ENCODE results near the gene RNU6-1.

The RNU6-1 gene

GRCh38 chr15:67803299-67803698 lies 36.5 kb downstream of the RNU6-1 start:
- peaks cover 19% of the 10 kb centered on the region for H3K4me1 ChIP-seq (ENCODE audit: control insufficient read depth, insufficient read depth, low read length)
- H3K4me3 ChIP-seq (ENCODE audit: low read length): no peak overlapping the region
- DNase-seq (ENCODE audit: low read depth, low spot score): no peak
- H3K27me3 ChIP-seq (ENCODE audit: control insufficient read depth, insufficient read depth, low read length): no peaks in the 10 kb centered on the region
- no peaks in the 10 kb centered on the region for H3K36me3 ChIP-seq (ENCODE audit: control insufficient read depth, insufficient read depth, low read length)
- no peak overlapping the region for H3K27ac ChIP-seq (ENCODE audit: low read length)
- no CpG with 5 or more reads among the region's 3 CpGs for WGBS (ENCODE audit: insufficient coverage, insufficient read length)
- H3K9me3 ChIP-seq (ENCODE audit: control insufficient read depth, insufficient read depth, low read length): no peaks in the 10 kb centered on the region

- Histone ChIP-seq H3K36me3 (ENCODE audit: control insufficient read depth, insufficient read depth, low read length) (no peaks in the 10 kb centered on the region), H3K27me3 (ENCODE audit: control insufficient read depth, insufficient read depth, low read length) (no peaks in the 10 kb centered on the region), H3K4me1 (ENCODE audit: control insufficient read depth, insufficient read depth, low read length) (peaks cover 19% of the 10 kb centered on the region), H3K4me3 (ENCODE audit: low read length) (no peak overlapping the region), H3K27ac (ENCODE audit: low read length) (no peak overlapping the region), H3K9me3 (ENCODE audit: control insufficient read depth, insufficient read depth, low read length) (no peaks in the 10 kb centered on the region)
- no peak for DNase-seq (ENCODE audit: low read depth, low spot score)
- no CpG with 5 or more reads among the region's 19 CpGs for WGBS (ENCODE audit: insufficient coverage, insufficient read length)
Measured at GRCh38 chr15:67801926-67802914, 37.6 kb downstream of the RNU6-1 start.

- Histone ChIP-seq H3K9me3 (ENCODE audit: control insufficient read depth, insufficient read depth, low read length) (no peaks in the 10 kb centered on the region), H3K27ac (ENCODE audit: low read length) (no peak overlapping the region), H3K27me3 (ENCODE audit: control insufficient read depth, insufficient read depth, low read length) (no peaks in the 10 kb centered on the region), H3K36me3 (ENCODE audit: control insufficient read depth, insufficient read depth, low read length) (no peaks in the 10 kb centered on the region), H3K4me3 (ENCODE audit: low read length) (no peak overlapping the region), H3K4me1 (ENCODE audit: control insufficient read depth, insufficient read depth, low read length) (peaks cover 19% of the 10 kb centered on the region)
- no peak for DNase-seq (ENCODE audit: low read depth, low spot score)
- WGBS (ENCODE audit: insufficient coverage, insufficient read length): no CpG with 5 or more reads among the region's 2 CpGs
Measured at GRCh38 chr15:67801142-67801541, 38.7 kb downstream of the RNU6-1 start.

- H3K4me1 ChIP-seq (ENCODE audit: control insufficient read depth, insufficient read depth, low read length): peaks cover 13% of the 10 kb centered on the region
- no CpG with 5 or more reads among the region's 6 CpGs for WGBS (ENCODE audit: insufficient coverage, insufficient read length)
Measured at GRCh38 chr15:67799801-67800205, 40.0 kb downstream of the RNU6-1 start.

GRCh38 chr15:67796196-67797127 lies 43.4 kb downstream of the RNU6-1 start:
- no peak overlapping the region for H3K4me3 ChIP-seq (ENCODE audit: low read length)
- H3K27ac ChIP-seq (ENCODE audit: low read length): no peak overlapping the region
- peaks cover 5% of the 10 kb centered on the region for H3K4me1 ChIP-seq (ENCODE audit: control insufficient read depth, insufficient read depth, low read length)
- H3K36me3 ChIP-seq (ENCODE audit: control insufficient read depth, insufficient read depth, low read length): no peaks in the 10 kb centered on the region
- WGBS (ENCODE audit: insufficient coverage, insufficient read length): no CpG with 5 or more reads among the region's 4 CpGs
- no peak for DNase-seq (ENCODE audit: low read depth, low spot score)
- H3K27me3 ChIP-seq (ENCODE audit: control insufficient read depth, insufficient read depth, low read length): no peaks in the 10 kb centered on the region
- H3K9me3 ChIP-seq (ENCODE audit: control insufficient read depth, insufficient read depth, low read length): no peaks in the 10 kb centered on the region

More at GRCh38 chr15:67799801-67800205, 40.0 kb downstream of the RNU6-1 start:
- Histone ChIP-seq H3K27me3 (ENCODE audit: control insufficient read depth, insufficient read depth, low read length) (no peaks in the 10 kb centered on the region), H3K27ac (ENCODE audit: low read length) (no peak overlapping the region), H3K4me3 (ENCODE audit: low read length) (no peak overlapping the region), H3K36me3 (ENCODE audit: control insufficient read depth, insufficient read depth, low read length) (no peaks in the 10 kb centered on the region), H3K9me3 (ENCODE audit: control insufficient read depth, insufficient read depth, low read length) (no peaks in the 10 kb centered on the region)
- DNase-seq (ENCODE audit: low read depth, low spot score): no peak

- Histone ChIP-seq H3K27ac (ENCODE audit: low read length) (no peak overlapping the region), H3K27me3 (ENCODE audit: control insufficient read depth, insufficient read depth, low read length) (no peaks in the 10 kb centered on the region), H3K9me3 (ENCODE audit: control insufficient read depth, insufficient read depth, low read length) (no peaks in the 10 kb centered on the region), H3K4me3 (ENCODE audit: low read length) (no peak overlapping the region), H3K4me1 (ENCODE audit: control insufficient read depth, insufficient read depth, low read length) (peaks cover 9% of the 10 kb centered on the region), H3K36me3 (ENCODE audit: control insufficient read depth, insufficient read depth, low read length) (no peaks in the 10 kb centered on the region)
- no CpG with 5 or more reads among the region's 4 CpGs for WGBS (ENCODE audit: insufficient coverage, insufficient read length)
- no peak for DNase-seq (ENCODE audit: low read depth, low spot score)
Measured at GRCh38 chr15:67794832-67795574, 44.8 kb downstream of the RNU6-1 start.

GRCh38 chr15:67792250-67792942 lies 47.4 kb downstream of the RNU6-1 start:
- H3K36me3 ChIP-seq (ENCODE audit: control insufficient read depth, insufficient read depth, low read length): no peaks in the 10 kb centered on the region
- H3K9me3 ChIP-seq (ENCODE audit: control insufficient read depth, insufficient read depth, low read length): no peaks in the 10 kb centered on the region
- no CpG with 5 or more reads among the region's 8 CpGs for WGBS (ENCODE audit: insufficient coverage, insufficient read length)
- no peak overlapping the region for H3K4me3 ChIP-seq (ENCODE audit: low read length)
- peaks cover 8% of the 10 kb centered on the region; the same call in 1 of the 2 replicates for H3K4me1 ChIP-seq (ENCODE audit: control insufficient read depth, insufficient read depth, low read length)
- H3K27me3 ChIP-seq (ENCODE audit: control insufficient read depth, insufficient read depth, low read length): no peaks in the 10 kb centered on the region
- DNase-seq (ENCODE audit: low read depth, low spot score): no peak
- H3K27ac ChIP-seq (ENCODE audit: low read length): no peak overlapping the region

- Histone ChIP-seq H3K36me3 (ENCODE audit: control insufficient read depth, insufficient read depth, low read length) (no peaks in the 10 kb centered on the region), H3K27ac (ENCODE audit: low read length) (no peak overlapping the region), H3K4me3 (ENCODE audit: low read length) (no peak overlapping the region), H3K27me3 (ENCODE audit: control insufficient read depth, insufficient read depth, low read length) (no peaks in the 10 kb centered on the region), H3K4me1 (ENCODE audit: control insufficient read depth, insufficient read depth, low read length) (peaks cover 12% of the 10 kb centered on the region), H3K9me3 (ENCODE audit: control insufficient read depth, insufficient read depth, low read length) (no peaks in the 10 kb centered on the region)
- no CpG with 5 or more reads among the region's 3 CpGs for WGBS (ENCODE audit: insufficient coverage, insufficient read length)
- no peak for DNase-seq (ENCODE audit: low read depth, low spot score)
Measured at GRCh38 chr15:67790610-67791319, 49.1 kb downstream of the RNU6-1 start.

All from iPS DF 6.9 (cell line).